Measurements from ENCODE around the gene CRYBG3.

- TF ChIP-seq EZH2 (IDR thresholded peaks at IDR 0.05; ENCODE audit: insufficient read depth, poor library complexity, severe bottlenecking) (no peak), EZH2phosphoT487 (IDR thresholded peaks at IDR 0.05; ENCODE audit: insufficient read depth, low read depth) (no peak)
Observed at GRCh38 chr3:97835761-97836160, 13.9 kb downstream of the CRYBG3 start.
